ENCODE measurements around the gene RAB44.
A peak's percentile ranks its signal among the peaks of the same experiment; 100 is the strongest.
"Not testable (repeated sequence)": the region's sequence is repeated elsewhere in the genome, so short reads cannot be mapped to it uniquely, and the experiment has no call there.

Gene RAB44, protein sequence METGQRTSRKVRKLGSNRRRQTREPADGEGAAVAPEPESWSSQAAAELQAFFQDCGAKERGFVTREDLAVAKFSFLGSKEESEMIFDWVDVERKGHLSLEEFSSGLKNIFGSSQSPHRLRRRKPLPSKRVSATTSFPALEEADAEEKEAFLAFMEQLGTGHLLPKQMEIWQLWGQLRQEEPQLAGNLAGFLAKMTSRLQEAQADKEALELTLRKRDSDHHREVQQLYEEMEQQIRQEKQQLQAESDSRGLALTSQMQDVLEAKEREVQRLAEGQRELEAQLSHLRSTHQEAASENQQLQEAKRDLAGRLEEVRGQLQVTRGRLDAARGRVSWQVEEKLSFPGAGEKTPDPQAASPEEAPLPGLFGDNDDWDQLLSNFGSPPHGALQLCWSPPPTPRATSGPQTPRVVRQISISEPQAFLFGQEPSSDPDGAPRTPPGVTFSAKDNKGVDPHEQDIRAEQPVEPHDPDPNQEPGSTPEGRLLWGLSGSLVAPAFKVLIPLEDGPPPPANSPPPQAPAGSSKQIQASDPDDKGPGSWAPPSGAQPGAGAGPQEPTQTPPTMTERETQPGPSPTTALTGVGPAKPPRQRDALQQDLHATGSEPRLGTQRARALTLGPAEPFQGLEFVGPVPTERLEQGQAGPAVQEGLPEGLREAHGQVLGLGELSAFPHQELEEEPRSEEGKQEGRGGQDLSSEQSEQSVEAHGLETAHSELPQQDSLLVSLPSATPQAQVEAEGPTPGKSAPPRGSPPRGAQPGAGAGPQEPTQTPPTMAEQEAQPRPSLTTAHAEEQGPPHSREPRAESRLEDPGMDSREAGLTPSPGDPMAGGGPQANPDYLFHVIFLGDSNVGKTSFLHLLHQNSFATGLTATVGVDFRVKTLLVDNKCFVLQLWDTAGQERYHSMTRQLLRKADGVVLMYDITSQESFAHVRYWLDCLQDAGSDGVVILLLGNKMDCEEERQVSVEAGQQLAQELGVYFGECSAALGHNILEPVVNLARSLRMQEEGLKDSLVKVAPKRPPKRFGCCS

DNA sequence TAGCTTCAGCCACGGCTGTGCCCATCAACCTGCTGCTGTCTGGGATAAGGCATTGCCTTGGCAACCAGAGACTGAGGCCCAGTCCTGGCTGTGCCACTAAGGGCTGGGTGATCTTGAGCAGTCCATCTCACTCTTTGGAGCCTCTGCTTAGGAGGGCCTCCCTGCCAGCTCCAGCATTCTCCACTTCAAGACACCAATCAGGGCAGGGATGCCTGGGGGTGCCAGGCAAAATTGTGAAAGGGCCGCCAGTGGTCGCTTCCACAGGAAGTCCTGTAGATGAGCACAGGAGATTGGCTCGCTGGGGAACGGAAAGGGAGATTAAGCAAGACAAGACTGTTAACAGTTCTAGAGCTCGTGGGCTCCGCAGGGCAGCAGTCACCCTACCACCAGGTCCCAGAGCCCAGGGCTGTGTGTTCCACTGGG lies at the start of gene RAB44:
Gene RAB44 (plus strand): TSS at position 346 of the 423 bp plus-strand sequence. CDS start 6,410 bp downstream, outside the sequence.
- DNase-seq (ENCODE audit: low read depth), result no peak

- DNase-seq (ENCODE audit: low read depth), result no peak
Observed at GRCh38 chr6:36649086-36649485, 48.5 kb upstream of the RAB44 start.

DNA sequence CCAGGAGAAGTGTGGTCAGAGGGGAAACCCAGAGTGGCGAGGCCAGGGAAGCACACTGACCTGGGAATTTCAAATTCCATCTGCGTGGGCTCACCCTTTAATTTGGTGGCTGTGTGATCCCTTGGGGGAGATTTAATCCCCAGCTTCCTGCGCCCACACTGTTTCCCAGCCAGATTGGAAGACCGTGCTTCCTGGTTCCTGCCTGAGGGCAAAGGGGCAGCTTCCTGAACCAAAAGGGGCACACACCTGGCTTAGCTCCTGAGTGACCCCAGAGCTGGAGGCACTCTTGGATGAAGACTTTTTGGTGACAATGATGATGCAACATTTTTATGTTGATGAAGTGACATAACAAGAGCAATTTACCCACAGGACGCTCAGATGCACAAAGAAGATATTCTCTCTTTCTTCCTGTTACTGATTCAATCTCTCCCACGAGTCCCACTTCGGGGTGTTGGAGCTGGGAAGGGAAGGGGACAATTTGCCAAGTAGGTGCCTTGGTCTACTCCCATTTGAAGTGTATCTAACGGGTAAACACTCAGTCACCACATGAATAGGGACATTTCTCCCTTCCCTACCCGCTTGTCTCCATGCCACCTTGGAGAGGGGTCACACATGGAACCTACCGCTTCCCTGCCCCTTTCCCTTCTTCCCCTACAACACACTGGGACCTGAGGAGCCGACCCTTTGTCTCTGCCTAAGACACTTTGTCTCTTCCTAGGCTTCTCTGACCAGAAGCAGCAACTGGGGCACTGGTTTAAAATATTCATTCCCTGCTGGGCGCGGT lies 47.7 kb upstream of the RAB44 start:
- no peak for DNase-seq (ENCODE audit: low read depth)

DNA sequence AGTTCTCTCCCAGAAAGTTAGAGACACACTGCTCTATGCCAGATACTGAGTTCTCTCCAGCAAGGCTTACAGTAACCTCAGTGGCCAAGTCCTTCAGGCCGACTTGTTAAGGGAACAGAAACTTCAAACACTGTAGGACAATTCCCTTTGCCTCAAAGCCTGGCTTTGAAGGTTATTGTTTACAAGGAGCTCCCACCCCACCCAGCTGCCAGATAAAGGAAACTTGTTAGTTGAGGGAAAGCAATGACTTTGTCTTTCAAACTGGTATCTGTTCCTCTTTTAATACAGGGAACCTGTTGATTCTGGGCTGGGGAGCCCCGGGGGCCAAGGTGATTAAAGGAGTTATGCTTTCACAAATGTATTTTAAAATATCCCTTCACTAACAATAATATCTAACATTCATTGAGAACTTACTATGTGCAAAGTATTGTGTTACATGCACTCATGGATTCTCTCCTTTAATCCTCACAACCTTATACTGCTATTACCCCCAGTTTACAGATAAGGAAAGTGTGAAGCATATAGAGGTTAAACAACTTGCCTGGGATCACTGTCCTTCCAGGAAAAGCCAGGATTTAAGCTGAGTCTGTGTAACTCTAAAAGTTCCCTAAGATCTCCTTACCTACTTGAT lies 46.7 kb upstream of the RAB44 start:
- no peak for DNase-seq (ENCODE audit: low read depth)

GRCh38 chr6:36651659-36652379 lies 45.8 kb upstream of the RAB44 start:
- DNase-seq (ENCODE audit: low read depth), result no peak

DNA sequence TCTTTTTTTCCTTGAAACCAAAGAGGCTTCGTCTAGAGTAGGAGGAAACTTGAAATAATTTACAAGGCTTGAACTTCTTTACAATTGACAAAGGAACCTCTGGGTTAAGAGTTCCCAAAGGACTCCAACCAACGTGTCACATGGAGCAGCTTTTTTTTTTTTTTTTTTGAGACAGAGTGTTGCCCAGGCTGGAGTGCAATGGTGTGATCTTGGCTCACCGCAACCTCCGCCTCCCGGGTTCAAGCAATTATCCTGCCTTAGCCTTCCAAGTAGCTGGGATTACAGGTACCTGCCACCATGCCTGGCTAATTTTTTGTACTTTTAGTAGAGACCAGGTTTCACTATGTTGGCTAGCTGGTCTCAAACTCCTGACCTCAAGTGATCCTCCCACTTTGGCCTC lies 43.2 kb upstream of the RAB44 start:
- DNase-seq (ENCODE audit: low read depth), result not testable (repeated sequence)

GRCh38 chr6:36655085-36655724 lies 42.4 kb upstream of the RAB44 start:
- DNase-seq (ENCODE audit: low read depth), result no peak

DNA sequence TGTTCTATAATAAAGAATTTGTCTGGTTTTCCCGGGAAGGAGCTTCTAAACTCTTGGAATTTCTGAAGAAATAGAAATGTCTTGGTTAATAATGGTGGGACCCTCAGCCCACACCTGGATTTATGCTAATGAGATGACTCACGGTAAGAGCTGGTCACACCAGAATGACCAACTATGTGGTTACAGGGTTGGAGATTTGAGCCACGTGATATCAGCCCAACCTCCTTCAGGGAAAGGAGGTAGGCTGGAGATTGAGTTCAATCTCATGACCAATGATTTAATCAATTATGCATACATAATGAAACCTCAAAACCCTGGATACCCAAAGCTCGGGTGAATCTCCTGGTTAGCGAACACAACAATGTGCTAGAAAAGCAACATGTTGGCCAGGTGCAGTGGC lies 41.2 kb upstream of the RAB44 start:
- DNase-seq (ENCODE audit: low read depth), result no peak

DNA sequence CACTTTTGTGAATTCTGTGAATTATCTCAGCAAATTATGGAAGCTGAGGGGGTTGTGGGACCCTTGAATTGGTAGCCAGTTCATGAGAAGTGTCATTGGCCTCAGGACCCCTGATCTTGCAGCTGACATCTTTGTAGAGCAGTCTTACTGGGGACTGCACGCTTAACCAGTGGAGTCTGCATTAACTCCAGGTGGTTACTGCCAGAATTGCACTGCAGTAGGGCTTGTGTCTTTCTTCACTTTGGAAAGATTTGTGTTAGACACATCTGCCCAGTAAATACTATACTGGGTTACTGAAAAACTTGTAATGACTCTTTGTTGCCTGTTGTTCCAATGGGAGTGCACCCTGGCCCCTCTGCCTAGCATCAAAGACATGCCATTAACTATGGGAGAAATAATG lies 40.4 kb upstream of the RAB44 start:
- no peak for DNase-seq (ENCODE audit: low read depth)

DNA sequence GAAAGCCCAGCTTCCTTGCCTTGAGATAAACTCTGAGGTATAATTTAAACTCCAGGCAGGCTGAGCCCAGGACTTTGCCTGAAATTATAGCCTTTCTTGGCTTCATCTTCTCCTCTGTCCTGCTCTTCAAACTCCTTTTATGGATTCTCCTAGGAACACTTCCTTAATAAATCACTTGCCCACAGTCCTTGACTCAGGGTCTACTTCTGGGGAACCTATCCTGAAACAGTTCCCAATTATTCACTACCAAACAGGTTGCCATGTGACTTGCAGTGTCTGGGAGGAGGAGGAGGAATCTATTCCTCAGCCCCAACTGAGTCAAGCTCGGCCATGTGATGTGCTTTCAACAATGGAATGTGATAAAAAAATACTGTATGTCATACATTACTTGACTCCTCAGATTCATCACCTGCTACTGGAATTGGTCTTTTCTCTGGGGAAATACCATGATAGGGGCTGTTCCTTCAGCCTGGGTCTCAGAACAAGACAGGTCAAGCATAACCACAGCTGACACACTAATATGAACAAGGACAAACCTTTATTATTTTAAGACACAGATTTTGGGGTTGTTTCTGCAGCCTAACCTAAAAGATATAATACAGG lies 39.6 kb upstream of the RAB44 start:
- peak; percentile 76 for DNase-seq (ENCODE audit: low read depth)

GRCh38 chr6:36659271-36659670 lies 38.4 kb upstream of the RAB44 start:
- DNase-seq (ENCODE audit: low read depth), result no peak

- peak; percentile 51 for DNase-seq (ENCODE audit: low read depth)
Observed at GRCh38 chr6:36660771-36661471, 36.7 kb upstream of the RAB44 start.

DNA sequence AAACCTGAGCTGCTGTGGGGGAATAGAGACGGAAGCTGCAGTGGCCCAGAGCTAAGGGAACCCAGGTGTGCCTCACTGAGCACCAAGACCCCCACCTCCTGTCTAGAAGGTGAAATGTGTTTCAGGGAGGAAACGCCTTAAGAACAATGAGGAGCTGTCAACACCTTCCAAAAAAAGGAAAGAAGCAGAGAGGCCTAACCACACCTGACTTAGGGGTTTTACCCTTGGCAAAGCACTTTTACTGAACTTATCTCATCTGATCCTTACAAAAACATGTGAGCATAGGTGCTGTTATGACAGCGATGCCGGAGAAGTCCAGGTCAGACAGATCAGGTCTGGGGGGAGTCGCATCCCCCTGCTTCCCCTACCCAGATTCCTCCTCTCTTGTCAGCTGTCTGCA lies 35.2 kb upstream of the RAB44 start:
- no peak for DNase-seq (ENCODE audit: low read depth)

DNA sequence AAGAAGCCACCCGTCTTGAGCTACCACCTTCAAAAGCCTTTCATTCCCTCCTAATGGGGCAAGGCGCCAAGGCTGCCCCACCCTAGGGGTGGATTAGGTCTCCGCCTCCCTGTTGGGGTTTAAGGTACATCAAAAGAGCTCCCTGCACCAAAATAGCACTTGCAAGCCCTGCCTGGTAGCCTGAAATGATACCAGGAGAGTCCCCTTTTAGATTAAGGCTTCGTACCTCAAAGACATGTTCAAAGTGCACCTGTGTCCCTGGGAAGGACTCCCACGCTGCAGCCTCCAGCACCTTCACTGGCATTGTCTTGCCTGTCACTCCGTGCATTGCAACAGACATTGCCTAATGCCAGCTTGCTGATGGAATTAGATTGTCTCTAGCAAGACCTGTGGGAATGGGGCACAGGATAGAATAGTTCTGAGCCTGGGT lies 34.8 kb upstream of the RAB44 start:
- no peak for DNase-seq (ENCODE audit: low read depth)

- DNase-seq (ENCODE audit: low read depth), result no peak
Observed at GRCh38 chr6:36663504-36664446, 33.9 kb upstream of the RAB44 start.

GRCh38 chr6:36665180-36665579 lies 32.4 kb upstream of the RAB44 start:
- no peak for DNase-seq (ENCODE audit: low read depth)

DNA sequence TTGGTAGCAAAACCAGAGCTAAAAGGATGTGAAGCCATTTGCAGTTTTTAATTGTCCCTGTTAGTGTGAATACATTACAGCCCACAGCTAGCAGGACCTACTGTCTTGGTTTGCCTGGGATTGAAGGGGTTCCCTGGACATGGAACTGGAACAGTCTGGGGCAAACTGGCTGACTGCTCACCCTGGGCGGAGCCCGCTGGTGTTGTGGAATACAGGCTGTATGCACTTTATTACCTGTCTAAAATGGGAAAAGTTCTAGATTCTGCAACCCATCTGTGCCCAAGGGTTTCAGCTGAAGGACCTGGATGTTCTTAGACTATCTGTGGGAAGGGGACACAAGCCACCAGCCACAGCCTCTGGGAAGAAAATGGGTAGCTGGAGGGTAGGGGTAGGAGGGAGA lies 31.3 kb upstream of the RAB44 start:
- no peak for DNase-seq (ENCODE audit: low read depth)

All from iris pigment epithelial cell (primary cell).